VCaP (cell line): ENCODE data around the gene CAMTA1.

ENCODE experiments used
- H3K27ac ChIP-seq: fragments of 450-650 bp; 2 replicates; pipeline ENCODE4 v1.5.1; 2017
- TF ChIP-seq, protein P1 (sequence below): fragments of 450-650 bp; conservative IDR thresholded peaks from 2 replicates; pipeline ENCODE4 v1.5.1; 2017; ENCODE audit warnings: mild to moderate bottlenecking, moderate library complexity

Gene CAMTA1

DNA sequence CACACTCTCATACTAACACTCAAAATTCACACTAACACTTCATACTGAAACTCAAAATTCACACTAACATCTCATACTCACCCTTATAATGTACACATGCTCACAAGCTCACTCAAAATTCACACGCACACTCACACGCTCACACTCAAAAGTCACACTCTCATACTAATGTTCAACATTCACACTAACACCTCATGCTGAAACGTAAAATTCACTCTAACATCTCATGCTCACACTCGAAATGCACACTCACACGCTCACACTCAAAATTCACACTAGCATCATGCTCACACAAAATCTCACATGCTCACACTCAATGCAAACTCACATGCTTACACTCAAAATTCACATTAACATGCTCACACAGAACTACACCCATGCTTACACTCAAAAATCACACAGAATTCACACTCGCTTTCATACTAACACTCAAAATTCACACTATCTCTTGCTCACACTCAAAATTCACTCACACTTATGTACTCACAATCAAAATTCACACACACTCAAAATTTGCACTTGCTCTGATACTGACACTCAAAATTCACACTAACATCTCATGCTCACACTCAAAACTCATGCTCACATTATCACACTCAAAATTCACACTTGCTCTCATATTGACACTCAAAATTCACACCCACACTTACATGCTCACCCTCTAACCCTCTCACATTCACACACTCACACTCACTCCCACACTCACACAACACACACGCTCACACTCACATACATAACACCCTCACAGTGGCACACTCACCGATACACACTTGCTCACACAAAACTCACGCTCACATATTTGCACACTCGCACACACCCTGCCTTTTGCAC is 721.4 kb downstream of the CAMTA1 start:
- no peak overlapping the region for H3K27ac ChIP-seq
- TF ChIP-seq, protein P1, sequence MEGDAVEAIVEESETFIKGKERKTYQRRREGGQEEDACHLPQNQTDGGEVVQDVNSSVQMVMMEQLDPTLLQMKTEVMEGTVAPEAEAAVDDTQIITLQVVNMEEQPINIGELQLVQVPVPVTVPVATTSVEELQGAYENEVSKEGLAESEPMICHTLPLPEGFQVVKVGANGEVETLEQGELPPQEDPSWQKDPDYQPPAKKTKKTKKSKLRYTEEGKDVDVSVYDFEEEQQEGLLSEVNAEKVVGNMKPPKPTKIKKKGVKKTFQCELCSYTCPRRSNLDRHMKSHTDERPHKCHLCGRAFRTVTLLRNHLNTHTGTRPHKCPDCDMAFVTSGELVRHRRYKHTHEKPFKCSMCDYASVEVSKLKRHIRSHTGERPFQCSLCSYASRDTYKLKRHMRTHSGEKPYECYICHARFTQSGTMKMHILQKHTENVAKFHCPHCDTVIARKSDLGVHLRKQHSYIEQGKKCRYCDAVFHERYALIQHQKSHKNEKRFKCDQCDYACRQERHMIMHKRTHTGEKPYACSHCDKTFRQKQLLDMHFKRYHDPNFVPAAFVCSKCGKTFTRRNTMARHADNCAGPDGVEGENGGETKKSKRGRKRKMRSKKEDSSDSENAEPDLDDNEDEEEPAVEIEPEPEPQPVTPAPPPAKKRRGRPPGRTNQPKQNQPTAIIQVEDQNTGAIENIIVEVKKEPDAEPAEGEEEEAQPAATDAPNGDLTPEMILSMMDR, result no peak

DNA sequence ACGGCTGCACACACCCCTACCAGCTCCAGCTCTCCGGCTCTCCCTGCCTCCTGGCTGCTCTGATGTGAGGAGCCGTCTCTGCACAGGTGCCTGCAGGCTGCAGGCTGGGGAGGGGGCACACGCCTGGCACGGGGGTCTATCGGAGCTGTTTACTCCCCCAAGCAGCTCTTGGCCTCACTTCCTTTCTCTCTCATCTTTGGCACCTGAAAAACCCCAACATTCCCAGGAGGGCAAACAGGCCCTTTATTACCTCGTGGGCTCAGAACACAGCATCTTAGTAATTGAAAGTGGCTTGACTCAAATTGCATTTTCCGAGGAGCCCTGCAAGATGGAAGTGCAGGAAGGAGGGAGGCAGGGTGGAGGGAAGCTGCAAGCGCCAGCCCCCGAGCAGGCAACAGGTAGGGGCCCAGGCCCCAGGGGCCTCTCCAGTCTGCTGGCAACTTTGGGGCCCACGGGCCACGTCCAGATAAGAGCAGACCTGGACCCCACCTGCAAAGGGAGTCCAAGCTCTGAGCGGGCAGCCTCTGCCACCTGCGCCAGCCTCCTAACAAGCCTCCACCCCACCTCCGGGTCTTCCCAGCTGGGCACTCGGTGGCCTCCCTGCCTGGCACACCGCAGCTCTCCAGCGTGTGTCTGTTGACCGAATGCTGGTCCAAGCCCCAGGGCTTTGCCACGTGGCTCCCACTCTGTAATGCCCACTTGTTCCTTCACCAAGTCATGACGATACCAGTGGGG is 722.2 kb downstream of the CAMTA1 start:
- TF ChIP-seq, protein P1, result no peak
- H3K27ac ChIP-seq, result no peak overlapping the region

DNA sequence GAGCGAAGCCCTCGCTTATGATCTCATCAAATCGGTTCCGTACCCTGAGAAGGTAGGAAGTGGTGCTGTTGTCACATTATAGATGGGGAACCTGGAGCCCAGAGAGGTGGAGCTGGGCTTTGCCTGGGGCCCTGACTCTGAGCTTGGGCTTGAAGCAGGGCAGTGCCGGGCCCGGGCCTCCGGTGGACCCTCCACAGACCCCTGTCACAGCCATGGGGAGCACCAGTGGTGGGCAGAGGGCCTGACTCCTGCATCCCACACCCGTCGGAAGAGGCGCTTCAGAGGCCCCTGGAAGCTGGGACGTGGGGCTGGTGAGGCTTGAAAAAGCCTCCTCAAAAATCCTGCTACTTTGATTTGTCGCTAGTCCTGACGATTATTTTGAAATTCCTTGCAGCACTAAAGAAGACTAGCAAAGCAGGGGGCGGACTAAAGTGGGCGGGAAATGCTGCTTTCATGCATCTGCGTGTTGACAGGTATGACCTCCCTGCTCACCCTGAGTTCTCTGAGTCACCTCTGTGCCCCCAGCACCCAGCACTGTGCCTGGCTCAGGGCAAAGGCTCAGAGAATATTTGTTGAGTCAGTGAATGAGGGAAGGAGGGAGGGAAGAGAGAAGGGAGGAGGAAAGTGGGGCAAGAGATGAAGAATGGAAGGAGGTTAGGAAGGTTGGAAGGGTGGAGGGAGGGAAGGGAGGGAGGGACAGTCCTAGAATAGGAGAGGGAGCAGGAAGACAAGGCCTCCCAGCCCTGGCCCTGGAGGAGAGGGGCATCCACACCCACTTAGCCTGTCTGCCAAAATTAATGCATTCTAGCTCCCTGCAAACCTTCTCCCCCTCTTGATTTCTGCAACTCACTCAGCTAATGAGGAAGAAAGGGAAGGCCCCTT is 723.0 kb downstream of the CAMTA1 start:
- TF ChIP-seq, protein P1, result no peak
- H3K27ac ChIP-seq, result no peak overlapping the region

DNA sequence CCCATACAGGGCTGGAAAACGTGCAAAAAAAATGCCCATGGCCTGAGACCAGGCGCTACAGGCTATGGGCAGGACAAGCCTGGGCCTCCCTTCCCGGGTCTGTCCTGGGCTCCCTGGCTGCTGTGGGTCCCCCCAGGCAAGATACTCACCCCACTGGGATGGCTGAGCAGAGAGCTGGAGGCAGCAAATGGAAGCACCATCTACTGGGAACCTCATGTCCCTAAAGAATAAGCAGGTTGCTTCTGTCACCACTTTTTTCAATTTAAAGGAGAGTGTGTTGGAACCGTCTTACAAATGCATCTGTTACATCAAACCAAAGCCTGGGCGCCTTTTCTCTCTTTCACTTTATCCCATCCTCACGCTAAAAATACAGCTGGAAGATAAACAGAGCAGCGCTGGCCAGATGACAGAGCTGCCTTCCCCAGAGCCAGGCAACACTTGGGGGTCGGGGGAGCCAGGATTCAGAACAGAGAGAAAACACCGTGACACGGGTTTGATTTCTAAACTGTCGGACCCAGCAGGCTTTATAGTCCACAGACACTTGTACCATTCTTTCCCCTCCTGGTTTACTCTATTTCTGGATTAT is 723.8 kb downstream of the CAMTA1 start:
- TF ChIP-seq, protein P1, result no peak
- H3K27ac ChIP-seq, result no peak overlapping the region

DNA sequence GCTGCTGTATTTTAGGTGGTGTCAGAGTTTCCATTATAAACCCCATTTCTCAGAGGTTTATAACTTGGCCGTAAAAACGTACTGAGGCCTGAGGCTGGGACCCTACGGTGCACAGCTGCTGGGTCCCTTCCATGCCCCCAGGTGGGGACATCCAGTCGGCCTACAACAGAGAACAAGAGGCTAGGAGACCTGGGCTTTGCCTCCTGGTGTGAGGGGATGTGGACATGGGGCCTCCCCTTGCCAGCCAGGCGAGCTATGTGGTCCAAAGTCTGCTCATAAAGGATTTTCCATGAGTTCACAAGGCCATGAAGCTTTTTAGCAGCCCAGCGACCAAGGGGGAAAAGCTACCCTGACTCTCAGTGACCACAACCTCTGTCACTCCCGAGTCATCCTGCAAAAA is 724.3 kb downstream of the CAMTA1 start:
- TF ChIP-seq, protein P1, result no peak
- no peak overlapping the region for H3K27ac ChIP-seq

DNA sequence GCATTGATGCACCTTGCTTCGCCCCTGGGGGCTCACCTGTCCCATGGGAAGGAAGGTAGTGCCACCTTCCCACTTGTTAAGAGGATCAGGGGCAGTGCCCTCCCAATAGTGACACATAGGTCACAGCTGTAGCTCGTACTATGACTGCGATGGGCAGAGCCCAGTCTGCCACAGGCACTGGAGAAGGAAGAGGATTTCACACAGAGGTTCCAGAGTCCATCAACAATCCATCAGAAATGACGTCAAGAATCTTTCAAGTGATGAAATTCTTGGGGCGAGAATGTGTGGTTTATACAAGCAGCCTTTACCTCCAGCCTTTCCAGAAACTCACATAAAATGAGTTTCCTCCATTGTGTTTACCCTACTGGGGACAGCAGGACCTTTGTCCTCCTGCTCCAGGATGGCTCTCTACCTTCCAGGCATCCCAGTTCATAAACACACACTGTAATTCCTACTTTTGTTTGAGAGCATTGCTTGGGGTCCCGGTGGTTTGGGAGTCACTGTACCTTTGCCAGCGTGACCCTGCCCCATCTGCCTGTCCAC is 725.2 kb downstream of the CAMTA1 start:
- H3K27ac ChIP-seq, result no peak overlapping the region
- TF ChIP-seq, protein P1, result no peak
